GM12801 (cell line): Measurements from ENCODE around the gene IL1RAPL1.

ENCODE experiments used
- CTCF ChIP-seq: IDR thresholded peaks from one replicate; pipeline ENCODE4 v1.5.1; 2011; ENCODE audit warnings: control low read depth; ENCODE audit not compliant: insufficient read length; ENCODE audit errors: extremely low read depth

Gene IL1RAPL1

GRCh38 chrX:29798469-29798868 lies 1211.2 kb downstream of the IL1RAPL1 start:
- no peak for TF ChIP-seq CTCF

- no peak for TF ChIP-seq CTCF
These were observed 1225.9 kb downstream of the IL1RAPL1 start for GRCh38 chrX:29813174-29813573.

GRCh38 chrX:29824176-29824906 lies 1237.1 kb downstream of the IL1RAPL1 start:
- TF ChIP-seq CTCF, result no peak

- no peak for TF ChIP-seq CTCF
These were observed 1239.5 kb downstream of the IL1RAPL1 start for GRCh38 chrX:29826742-29827141.

- no peak for TF ChIP-seq CTCF
These were observed 1247.1 kb downstream of the IL1RAPL1 start for GRCh38 chrX:29834311-29834710.

GRCh38 chrX:29834764-29835163 lies 1247.5 kb downstream of the IL1RAPL1 start:
- no peak for TF ChIP-seq CTCF

GRCh38 chrX:29841750-29842149 lies 1254.5 kb downstream of the IL1RAPL1 start:
- no peak for TF ChIP-seq CTCF
